Lung (tissue), 12 donors: ENCODE results near the gene TMTC2. TPM values are rescaled to one million over a fixed set of nuclear protein-coding genes. Genes with fewer than 3 reads are reported as not detected.

Source experiments
- ATAC-seq: fragments of 200-7000 bp; cut with Tn5 transposase; one replicate; pipeline ENCODE4 v1.9.1; 2020; ENCODE audit warnings: moderate number of reproducible peaks; ENCODE audit not compliant: insufficient read depth, low FRiP score
- DNase-seq, 3 donors: peaks; one replicate each; pipeline ENCODE4 v3.0.0-alpha.2; 2013 to 2017
- H3K27ac ChIP-seq, 2 donors: one replicate each; pipeline ENCODE4 v1.5.1; 2013; ENCODE audit warnings: mild to moderate bottlenecking in 2 of 2, moderate library complexity in 2 of 2, control low read depth in 1 of 2, inconsistent platforms in 1 of 2, low read depth in 1 of 2, low read length in 1 of 2
- H3K27me3 ChIP-seq, 3 donors: one replicate each; pipeline ENCODE4 v1.5.1; 2013; ENCODE audit warnings: low read length in 2 of 3; ENCODE audit not compliant: control insufficient read depth in 3 of 3, insufficient read depth in 3 of 3
- H3K36me3 ChIP-seq, 4 donors: one replicate each; pipeline ENCODE4 v1.5.1; 2013; ENCODE audit warnings: low read length in 4 of 4, mild to moderate bottlenecking in 1 of 4, moderate library complexity in 1 of 4; ENCODE audit not compliant: control insufficient read depth in 4 of 4, insufficient read depth in 4 of 4
- H3K4me1 ChIP-seq, 5 donors: one replicate each; pipeline ENCODE4 v1.5.1; 2013; ENCODE audit warnings: low read length in 5 of 5, mild to moderate bottlenecking in 2 of 5, moderate library complexity in 1 of 5; ENCODE audit not compliant: control insufficient read depth in 5 of 5, insufficient read depth in 5 of 5
- H3K4me3 ChIP-seq: one replicate; pipeline ENCODE4 v1.5.1; 2013; ENCODE audit warnings: mild to moderate bottlenecking, control low read depth, moderate library complexity
- H3K9ac ChIP-seq, 2 donors: one replicate each; pipeline ENCODE4 v1.5.1; 2013; ENCODE audit warnings: low read length in 2 of 2, control low read depth in 1 of 2; ENCODE audit not compliant: insufficient read depth in 1 of 2
- H3K9me3 ChIP-seq, 4 donors: one replicate each; pipeline ENCODE4 v1.5.1; 2013; ENCODE audit warnings: low read length in 3 of 4, mild to moderate bottlenecking in 1 of 4, moderate library complexity in 1 of 4; ENCODE audit not compliant: control insufficient read depth in 4 of 4, insufficient read depth in 3 of 4
- CTCF ChIP-seq: IDR thresholded peaks from 2 replicates; pipeline ENCODE4 v1.5.1; 2012; ENCODE audit warnings: mild to moderate bottlenecking; ENCODE audit errors: control extremely low read depth, extremely low read depth
- WGBS, 2 donors: extraction: QIAGEN DNeasy Blood & Tissue Kit; methylation state at CpG; one replicate each; pipeline ENCODE4 v1.1.7; 2013; 5-methylcytosine and 5-hydroxymethylcytosine counted together
- polyA plus RNA-seq, 2 donors: library from polyadenylated mRNA; stranded (reverse); fragments of 200-250 nt; gene quantifications; one replicate each; pipeline ENCODE4 v1.2.1, GENCODE V29; 2013
- total RNA-seq, 2 donors: library from RNA; depleted of rRNA in 1 of 2; stranded (reverse); fragments of >200 nt in 1 of 2; gene quantifications; one replicate each; pipeline ENCODE4 v1.2.1, GENCODE V29; 2014 to 2021
- donor health status: control.
- donor health status: control.
- donor health status: Bipolar disorder and iron deficiency.
- donor health status: healthy.
- donor health status: DM: yes; HTN: yes; CAD: no.

TMTC2 gene
- total and polyA plus RNA-seq, 4 donors, result 5.3 to 77.1 (median 14.0) TPM

- H3K27ac ChIP-seq, result no peak overlapping the region
- H3K27me3 ChIP-seq, result no peaks in the 10 kb centered on the region
- TF ChIP-seq CTCF, result no peak
- H3K4me3 ChIP-seq, result no peak overlapping the region
- peaks cover 0 to 4% (median 1%) of the 10 kb centered on the region in 4 donors for H3K36me3 ChIP-seq
- H3K9me3 ChIP-seq, result no peaks in the 10 kb centered on the region
- no peak for DNase-seq
- WGBS, 2 donors, result 81 to 87% methylated on average over 3 of the region's 3 CpGs
- H3K9ac ChIP-seq, result no peak overlapping the region
- no peak for ATAC-seq
- H3K4me1 ChIP-seq, result peaks cover 0 to 2% (median 0%) of the 10 kb centered on the region in 5 donors
These were observed 162.1 kb downstream of the TMTC2 start for GRCh38 chr12:82848845-82849244.

- no peak for TF ChIP-seq CTCF
- ATAC-seq (no peak), DNase-seq (no peak)
- H3K4me3 ChIP-seq, result no peak overlapping the region
- peaks cover 0 to 11% (median 2%) of the 10 kb centered on the region in 4 donors for H3K36me3 ChIP-seq
- H3K4me1 ChIP-seq, result no peaks in the 10 kb centered on the region
- no peaks in the 10 kb centered on the region for H3K9me3 ChIP-seq
- no peak overlapping the region for H3K9ac ChIP-seq
- WGBS, 2 donors, result 92 to 95% methylated on average over 1 of the region's 1 CpG
- H3K27me3 ChIP-seq, result no peaks in the 10 kb centered on the region
- H3K27ac ChIP-seq, result no peak overlapping the region
These were observed 165.8 kb downstream of the TMTC2 start for GRCh38 chr12:82852529-82852928.

- Histone ChIP-seq H3K9ac (no peak overlapping the region), H3K36me3 (peaks cover 0 to 12% (median 2%) of the 10 kb centered on the region in 4 donors), H3K27ac (no peak overlapping the region), H3K9me3 (no peaks in the 10 kb centered on the region), H3K27me3 (no peaks in the 10 kb centered on the region), H3K4me1 (peaks cover 0 to 6% (median under 1%) of the 10 kb centered on the region in 5 donors), H3K4me3 (no peak overlapping the region)
- ATAC-seq, result no peak
- no peak for TF ChIP-seq CTCF
- DNase-seq, result no peak
These were observed 169.2 kb downstream of the TMTC2 start for GRCh38 chr12:82855872-82856271.

GRCh38 chr12:82857276-82857675 is 170.6 kb downstream of the TMTC2 start:
- Histone ChIP-seq H3K9me3 (no peaks in the 10 kb centered on the region), H3K4me1 (peaks cover 0 to 10% (median 3%) of the 10 kb centered on the region in 5 donors), H3K4me3 (no peak overlapping the region), H3K27me3 (no peaks in the 10 kb centered on the region), H3K9ac (no peak overlapping the region), H3K36me3 (peaks cover 0 to 12% (median 2%) of the 10 kb centered on the region in 4 donors), H3K27ac (no peak overlapping the region)
- ATAC-seq (no peak), DNase-seq (no peak)
- TF ChIP-seq CTCF, result no peak
- 85 to 91% methylated on average over 7 of the region's 7 CpGs for WGBS, 2 donors
